ENCODE measurements around the gene LAPTM5. TPM values are rescaled to one million over a fixed set of nuclear protein-coding genes. Genes with fewer than 3 reads are reported as not detected.

Gene LAPTM5
- total and polyA plus RNA-seq, 2 donors (not counting 1 experiment from before 2014, with no cell fraction given): 1,384 to 1,519 TPM

GRCh38 chr1:30731109-30731805, 26.3 kb downstream of the LAPTM5 start:
- Histone ChIP-seq H3K9ac (ENCODE audit: low read length) (peak overlapping the region; percentile 49), H3K27ac (ENCODE audit: low read length in 2 of 2) (peak overlapping the region; percentile 70 to 82), H3K4me2 (replicated peaks; ENCODE audit: low read depth, low read length, poor library complexity, severe bottlenecking) (peak overlapping the region; percentile 81)

More at GRCh38 chr1:30731109-30731805, 26.3 kb downstream of the LAPTM5 start:
- Histone ChIP-seq H3K79me2 (ENCODE audit: control insufficient read depth, insufficient read depth, low read length) (peaks cover 22% of the 10 kb centered on the region), H2AFZ (ENCODE audit: insufficient read depth, low read depth, low read length, poor library complexity, severe bottlenecking) (no peak overlapping the region), H3K36me3 (replicated peaks in 1 of 2; ENCODE audit: control extremely low read depth in 1 of 2, control insufficient read depth in 1 of 2, extremely low read depth in 1 of 2, insufficient read depth in 2 of 2, low read length in 1 of 2) (peaks cover 7 to 63% of the 10 kb centered on the region in 2 experiments), H4K20me1 (ENCODE audit: control insufficient read depth, insufficient read depth, low read length, poor library complexity, severe bottlenecking) (peaks cover 33% of the 10 kb centered on the region), H3K9me3 (ENCODE audit: control extremely low read depth in 1 of 3, control insufficient read depth in 2 of 3, insufficient read depth in 1 of 3, low read length in 2 of 3) (no peaks in the 10 kb centered on the region), H3K4me1 (ENCODE audit: control insufficient read depth in 2 of 2, insufficient read depth in 2 of 2, low read length in 2 of 2) (peaks cover 41 to 54% of the 10 kb centered on the region in 2 donors), H3K4me3 (ENCODE audit: control extremely low read depth in 1 of 5, extremely low read depth in 1 of 5, insufficient read depth in 1 of 5, low read depth in 2 of 5, low read length in 4 of 5) (no peak overlapping the region), H3K27me3 (replicated peaks in 1 of 4; ENCODE audit: control extremely low read depth in 1 of 4, control insufficient read depth in 3 of 4, insufficient read depth in 4 of 4, low read length in 3 of 4) (no peaks in the 10 kb centered on the region)
- no peak for TF ChIP-seq EZH2 (IDR thresholded peaks at IDR 0.05; ENCODE audit: borderline replicate concordance, insufficient read depth, low read depth, low read length, poor library complexity, severe bottlenecking)
- TF ChIP-seq CTCF (IDR thresholded peaks at IDR 0.05): no peak
- intact Hi-C loops (cut with micrococcal nuclease): no loop called here
- POLR2A ChIA-PET: interaction anchor here (1.0 to 5.3 kb wide), 8 partner anchors 11 to 167 kb away, joined by 3 to 30 read pairs (median 12); no protein-coding TSS in a partner anchor
- no peak for ATAC-seq (ENCODE audit: low read depth)
- CTCF ChIA-PET: interaction anchor here (1.0 to 38.6 kb wide), 4 partner anchors 11 to 148 kb away, joined by 3 to 769 read pairs (median 307); partner anchors contain the start of gene LAPTM5
- 89% methylated on average over 7 of the region's 10 CpGs for WGBS (ENCODE audit: insufficient coverage)
- peak overlapping the region; percentile 96 for H3K27ac Mint-ChIP-seq
- peak; percentile 42 for DNase-seq
- peak overlapping the region; percentile 77 for H3K4me3 Mint-ChIP-seq
- no peaks in the 10 kb centered on the region for H3K27me3 Mint-ChIP-seq
- no peaks in the 10 kb centered on the region for H3K9me3 Mint-ChIP-seq (ENCODE audit: insufficient read depth)
- peaks cover 72% of the 10 kb centered on the region for H3K4me1 Mint-ChIP-seq

All from B cell (primary cell).